ENCODE results near the gene TMEM209. TPM values are rescaled to one million over a fixed set of nuclear protein-coding genes. Genes with fewer than 3 reads are reported as not detected.

The TMEM209 gene
- total RNA-seq (10 to 100 TPM in 1 of 2 donors, 1 to 10 TPM in 1; 9.0 to 10.1 TPM), polyA plus RNA-seq (1 to 10 TPM; 4.5 to 9.0 TPM)

DNA sequence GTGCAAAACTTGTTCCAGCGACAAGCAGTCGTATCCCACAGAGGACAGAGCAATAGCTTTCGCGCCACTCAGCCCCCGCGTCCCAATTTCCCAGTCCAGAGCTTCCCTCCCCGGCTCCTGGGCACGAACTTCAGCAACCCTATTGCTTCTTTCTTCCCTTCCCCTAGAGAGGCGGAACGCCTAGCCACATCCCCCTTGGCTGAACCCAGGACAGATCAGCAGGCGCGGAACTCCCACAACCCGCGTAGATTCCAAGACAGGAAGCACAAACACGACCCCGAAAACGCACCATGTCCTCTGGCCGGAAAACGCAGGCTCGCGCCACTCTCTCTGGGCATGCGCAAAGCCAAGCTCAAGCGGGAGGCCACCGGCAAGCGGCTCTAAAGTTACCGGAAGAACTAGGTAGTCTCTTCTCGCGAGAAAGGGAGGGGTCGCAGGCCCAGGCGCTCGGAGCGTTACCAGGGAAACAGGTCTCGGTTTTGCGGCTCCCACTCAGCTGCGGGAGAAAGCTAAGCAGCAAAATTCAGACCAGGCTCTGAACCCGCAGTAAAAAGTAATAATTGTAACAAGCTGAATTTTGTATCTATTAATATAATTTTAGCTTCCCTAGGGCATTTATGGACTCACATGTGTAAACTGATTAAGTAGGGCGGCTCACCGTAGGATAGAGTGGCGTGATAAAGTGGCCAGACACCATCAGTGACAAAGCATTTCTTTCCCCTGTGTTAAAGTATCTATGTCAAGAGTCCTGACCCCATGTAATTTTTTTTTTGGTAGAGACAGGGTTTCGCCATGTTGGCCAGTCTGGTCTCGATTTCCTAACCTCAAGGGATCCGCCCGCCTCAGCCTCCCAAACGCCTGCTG is at the start of gene TMEM209:
TSS of gene TMEM209 (minus strand) at position 323 of the 864 bp plus-strand sequence. CDS start at position 292, 31 bp downstream.
- WGBS: 12% methylated on average over 44 of the region's 44 CpGs
- Histone ChIP-seq H3K27ac (ENCODE audit: low read depth in 1 of 2, low read length in 2 of 2) (peak within 1 kb of the TSS; percentile 89 to 92), H3K9me3 (ENCODE audit: control insufficient read depth in 4 of 4, low read length in 3 of 4) (no peaks in the 10 kb centered on the region), H3K36me3 (ENCODE audit: control insufficient read depth in 4 of 4, insufficient read depth in 3 of 4, low read depth in 1 of 4, low read length in 3 of 4) (peaks cover 0 to 22% (median 10%) of the 10 kb centered on the region in 4 donors), H3K9ac (ENCODE audit: low read depth in 1 of 2, low read length in 2 of 2) (peak within 1 kb of the TSS; percentile 87 to 93), H3K4me3 (ENCODE audit: low read depth in 1 of 3, low read length in 3 of 3) (peak within 1 kb of the TSS; percentile 71 to 96 (median 93)), H3K27me3 (ENCODE audit: control insufficient read depth in 4 of 4, insufficient read depth in 4 of 4, low read length in 3 of 4) (no peaks in the 10 kb centered on the region), H3K4me1 (ENCODE audit: control insufficient read depth in 4 of 4, insufficient read depth in 4 of 4, low read length in 3 of 4) (no peaks in the 10 kb centered on the region)
- peak; percentile 92 for DNase-seq (ENCODE audit: low spot score)
- TF ChIP-seq, protein P1, sequence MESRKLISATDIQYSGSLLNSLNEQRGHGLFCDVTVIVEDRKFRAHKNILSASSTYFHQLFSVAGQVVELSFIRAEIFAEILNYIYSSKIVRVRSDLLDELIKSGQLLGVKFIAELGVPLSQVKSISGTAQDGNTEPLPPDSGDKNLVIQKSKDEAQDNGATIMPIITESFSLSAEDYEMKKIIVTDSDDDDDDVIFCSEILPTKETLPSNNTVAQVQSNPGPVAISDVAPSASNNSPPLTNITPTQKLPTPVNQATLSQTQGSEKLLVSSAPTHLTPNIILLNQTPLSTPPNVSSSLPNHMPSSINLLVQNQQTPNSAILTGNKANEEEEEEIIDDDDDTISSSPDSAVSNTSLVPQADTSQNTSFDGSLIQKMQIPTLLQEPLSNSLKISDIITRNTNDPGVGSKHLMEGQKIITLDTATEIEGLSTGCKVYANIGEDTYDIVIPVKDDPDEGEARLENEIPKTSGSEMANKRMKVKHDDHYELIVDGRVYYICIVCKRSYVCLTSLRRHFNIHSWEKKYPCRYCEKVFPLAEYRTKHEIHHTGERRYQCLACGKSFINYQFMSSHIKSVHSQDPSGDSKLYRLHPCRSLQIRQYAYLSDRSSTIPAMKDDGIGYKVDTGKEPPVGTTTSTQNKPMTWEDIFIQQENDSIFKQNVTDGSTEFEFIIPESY (IDR thresholded peaks at IDR 0.05): peak; percentile 100
- peak; percentile 61 for TF ChIP-seq SP1 (IDR thresholded peaks at IDR 0.05)
- TF ChIP-seq HNF4A (conservative IDR thresholded peaks at IDR 0.05): peak in 1 of 2 donors; percentile 49
- peak; percentile 41 to 57 for TF ChIP-seq RXRA (IDR thresholded peaks at IDR 0.05)
- TF ChIP-seq, protein P2, sequence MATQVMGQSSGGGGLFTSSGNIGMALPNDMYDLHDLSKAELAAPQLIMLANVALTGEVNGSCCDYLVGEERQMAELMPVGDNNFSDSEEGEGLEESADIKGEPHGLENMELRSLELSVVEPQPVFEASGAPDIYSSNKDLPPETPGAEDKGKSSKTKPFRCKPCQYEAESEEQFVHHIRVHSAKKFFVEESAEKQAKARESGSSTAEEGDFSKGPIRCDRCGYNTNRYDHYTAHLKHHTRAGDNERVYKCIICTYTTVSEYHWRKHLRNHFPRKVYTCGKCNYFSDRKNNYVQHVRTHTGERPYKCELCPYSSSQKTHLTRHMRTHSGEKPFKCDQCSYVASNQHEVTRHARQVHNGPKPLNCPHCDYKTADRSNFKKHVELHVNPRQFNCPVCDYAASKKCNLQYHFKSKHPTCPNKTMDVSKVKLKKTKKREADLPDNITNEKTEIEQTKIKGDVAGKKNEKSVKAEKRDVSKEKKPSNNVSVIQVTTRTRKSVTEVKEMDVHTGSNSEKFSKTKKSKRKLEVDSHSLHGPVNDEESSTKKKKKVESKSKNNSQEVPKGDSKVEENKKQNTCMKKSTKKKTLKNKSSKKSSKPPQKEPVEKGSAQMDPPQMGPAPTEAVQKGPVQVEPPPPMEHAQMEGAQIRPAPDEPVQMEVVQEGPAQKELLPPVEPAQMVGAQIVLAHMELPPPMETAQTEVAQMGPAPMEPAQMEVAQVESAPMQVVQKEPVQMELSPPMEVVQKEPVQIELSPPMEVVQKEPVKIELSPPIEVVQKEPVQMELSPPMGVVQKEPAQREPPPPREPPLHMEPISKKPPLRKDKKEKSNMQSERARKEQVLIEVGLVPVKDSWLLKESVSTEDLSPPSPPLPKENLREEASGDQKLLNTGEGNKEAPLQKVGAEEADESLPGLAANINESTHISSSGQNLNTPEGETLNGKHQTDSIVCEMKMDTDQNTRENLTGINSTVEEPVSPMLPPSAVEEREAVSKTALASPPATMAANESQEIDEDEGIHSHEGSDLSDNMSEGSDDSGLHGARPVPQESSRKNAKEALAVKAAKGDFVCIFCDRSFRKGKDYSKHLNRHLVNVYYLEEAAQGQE (IDR thresholded peaks at IDR 0.05): peak; percentile 41
- TF ChIP-seq FOXA2 (IDR thresholded peaks at IDR 0.05): no peak
- peak; percentile 66 for TF ChIP-seq TAF1 (conservative IDR thresholded peaks at IDR 0.05)
- peak; percentile 91 for TF ChIP-seq YY1 (IDR thresholded peaks at IDR 0.05)
- TF ChIP-seq, protein P3, sequence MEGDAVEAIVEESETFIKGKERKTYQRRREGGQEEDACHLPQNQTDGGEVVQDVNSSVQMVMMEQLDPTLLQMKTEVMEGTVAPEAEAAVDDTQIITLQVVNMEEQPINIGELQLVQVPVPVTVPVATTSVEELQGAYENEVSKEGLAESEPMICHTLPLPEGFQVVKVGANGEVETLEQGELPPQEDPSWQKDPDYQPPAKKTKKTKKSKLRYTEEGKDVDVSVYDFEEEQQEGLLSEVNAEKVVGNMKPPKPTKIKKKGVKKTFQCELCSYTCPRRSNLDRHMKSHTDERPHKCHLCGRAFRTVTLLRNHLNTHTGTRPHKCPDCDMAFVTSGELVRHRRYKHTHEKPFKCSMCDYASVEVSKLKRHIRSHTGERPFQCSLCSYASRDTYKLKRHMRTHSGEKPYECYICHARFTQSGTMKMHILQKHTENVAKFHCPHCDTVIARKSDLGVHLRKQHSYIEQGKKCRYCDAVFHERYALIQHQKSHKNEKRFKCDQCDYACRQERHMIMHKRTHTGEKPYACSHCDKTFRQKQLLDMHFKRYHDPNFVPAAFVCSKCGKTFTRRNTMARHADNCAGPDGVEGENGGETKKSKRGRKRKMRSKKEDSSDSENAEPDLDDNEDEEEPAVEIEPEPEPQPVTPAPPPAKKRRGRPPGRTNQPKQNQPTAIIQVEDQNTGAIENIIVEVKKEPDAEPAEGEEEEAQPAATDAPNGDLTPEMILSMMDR (IDR thresholded peaks at IDR 0.05; ENCODE audit: low read depth, low read length, missing input control): no peak
- no peak for TF ChIP-seq JUND (IDR thresholded peaks at IDR 0.05)
- TF ChIP-seq GABPA (IDR thresholded peaks at IDR 0.05 in 1 of 2, conservative IDR thresholded peaks at IDR 0.05 in 1 of 2): peak; percentile 51 to 95
- peak; percentile 52 to 54 for TF ChIP-seq RAD21 (IDR thresholded peaks at IDR 0.05)
- TF ChIP-seq FOXA1 (IDR thresholded peaks at IDR 0.05): no peak
- TF ChIP-seq HNF4G (IDR thresholded peaks at IDR 0.05): no peak
- TF ChIP-seq, protein P4, sequence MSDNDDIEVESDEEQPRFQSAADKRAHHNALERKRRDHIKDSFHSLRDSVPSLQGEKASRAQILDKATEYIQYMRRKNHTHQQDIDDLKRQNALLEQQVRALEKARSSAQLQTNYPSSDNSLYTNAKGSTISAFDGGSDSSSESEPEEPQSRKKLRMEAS (IDR thresholded peaks at IDR 0.05): peak; percentile 68
- peak in 1 of 2 donors; percentile 30 for TF ChIP-seq EGR1 (IDR thresholded peaks at IDR 0.05; ENCODE audit: low read depth in 2 of 2)
- TF ChIP-seq NR2F2 (IDR thresholded peaks at IDR 0.05): no peak
